ENCODE results near the gene PRR9. TPM values are rescaled to one million over a fixed set of nuclear protein-coding genes. Genes with fewer than 3 reads are reported as not detected.
"Not testable (repeated sequence)": the region's sequence is repeated elsewhere in the genome, so short reads cannot be mapped to it uniquely, and the experiment has no call there.

The PRR9 gene
- total RNA-seq, 1 donor from 2014 or later = not detected

DNA sequence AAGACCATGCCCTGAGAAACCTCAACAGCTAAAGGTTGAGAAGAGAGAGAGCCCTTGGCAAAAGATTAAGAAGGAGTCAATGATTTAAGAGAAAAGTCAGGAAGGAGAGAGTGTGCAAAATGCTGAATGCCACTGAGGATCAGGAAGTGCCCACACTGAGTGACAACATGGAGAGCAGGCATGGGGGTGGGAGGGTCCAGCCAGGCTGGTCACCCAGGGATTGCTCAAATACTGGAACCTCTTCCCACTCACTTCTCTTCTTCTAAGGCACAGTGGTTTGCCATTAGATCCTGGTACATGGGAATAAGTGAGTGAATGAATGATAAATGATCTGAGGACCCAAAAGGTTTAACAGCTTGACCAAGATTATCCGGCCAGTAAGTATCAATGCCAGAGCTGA is 11.1 kb downstream of the PRR9 start:
- FAIRE-seq = no peak
- no peak for DNase-seq (ENCODE audit: low spot score in 2 of 2)

DNA sequence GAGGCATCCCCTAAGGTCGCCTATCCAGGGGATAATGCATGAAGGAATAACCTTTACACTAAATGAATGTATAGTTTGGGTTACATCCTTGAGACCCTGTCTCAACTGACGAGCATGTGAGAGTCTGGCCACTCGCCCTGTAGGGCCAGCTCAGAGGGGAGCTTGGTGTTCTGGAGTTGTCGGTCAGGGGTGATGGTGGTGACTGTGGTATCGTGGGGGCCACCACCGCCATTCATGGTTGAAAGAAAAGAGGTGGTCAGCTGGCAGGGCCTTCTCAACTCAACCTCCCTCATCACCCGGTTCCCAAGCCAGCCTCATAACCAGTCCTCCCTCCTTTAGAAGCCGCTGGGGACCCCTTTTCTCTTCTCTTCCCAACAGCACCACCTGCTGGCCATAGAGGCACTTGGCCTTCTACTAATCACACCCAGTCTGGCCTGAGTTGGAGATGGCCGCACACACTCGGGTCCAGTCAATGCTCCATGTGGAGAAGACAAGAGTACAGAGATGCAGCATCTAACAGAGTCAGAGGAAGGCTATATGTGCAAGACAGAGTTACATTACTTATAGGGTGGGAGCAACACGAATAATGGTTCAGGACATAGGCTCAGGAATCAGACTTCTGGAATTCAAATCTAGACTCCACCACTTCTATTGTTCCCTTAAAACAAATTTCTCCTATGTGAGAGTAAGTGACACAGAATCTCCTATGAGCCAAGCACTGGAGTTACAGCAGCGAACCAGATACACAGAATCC is 11.9 kb downstream of the PRR9 start:
- not testable (repeated sequence) for DNase-seq (ENCODE audit: low spot score in 2 of 2); FAIRE-seq

DNA sequence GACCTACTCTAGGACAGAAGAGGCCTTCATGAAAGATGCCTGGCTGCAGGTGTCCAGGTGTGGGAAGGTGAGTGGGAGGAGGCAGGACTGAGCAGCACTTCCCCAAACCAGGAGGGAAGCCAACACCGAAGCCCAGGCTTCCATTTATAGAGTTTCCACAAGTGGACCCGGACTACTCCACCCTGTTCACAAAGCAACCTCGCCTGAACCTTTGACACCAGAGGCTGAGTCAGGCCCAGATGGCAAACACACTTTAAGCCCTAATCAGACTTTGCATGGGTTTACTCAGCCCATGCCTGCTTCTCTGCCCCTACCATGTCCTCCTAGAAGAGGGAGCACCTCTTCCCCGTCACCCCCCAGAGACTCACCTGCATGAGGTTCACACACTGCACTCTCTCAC is 14.0 kb downstream of the PRR9 start:
- FAIRE-seq (no peak), DNase-seq (ENCODE audit: low spot score in 2 of 2) (no peak)

DNA sequence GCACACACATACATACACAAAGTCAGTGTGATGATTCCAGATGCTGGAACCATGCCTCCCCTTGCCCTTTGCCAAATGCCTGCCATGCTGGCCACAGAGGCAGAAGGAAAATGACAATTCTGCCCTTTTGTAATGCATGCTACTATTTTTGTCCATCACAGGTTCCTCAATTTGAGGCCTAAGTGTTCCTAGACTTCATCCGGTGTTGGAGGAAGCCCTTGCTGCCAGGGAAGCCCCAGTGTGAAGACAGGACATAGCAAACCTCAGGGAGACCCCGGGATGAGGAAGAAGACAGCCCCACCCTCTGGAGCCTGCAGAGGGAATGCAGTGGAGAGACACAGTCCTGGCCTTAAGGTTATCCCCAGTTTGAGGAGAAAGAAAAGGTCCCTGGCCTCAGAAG is 14.4 kb downstream of the PRR9 start:
- FAIRE-seq (no peak), DNase-seq (ENCODE audit: low spot score in 2 of 2) (no peak)

DNA sequence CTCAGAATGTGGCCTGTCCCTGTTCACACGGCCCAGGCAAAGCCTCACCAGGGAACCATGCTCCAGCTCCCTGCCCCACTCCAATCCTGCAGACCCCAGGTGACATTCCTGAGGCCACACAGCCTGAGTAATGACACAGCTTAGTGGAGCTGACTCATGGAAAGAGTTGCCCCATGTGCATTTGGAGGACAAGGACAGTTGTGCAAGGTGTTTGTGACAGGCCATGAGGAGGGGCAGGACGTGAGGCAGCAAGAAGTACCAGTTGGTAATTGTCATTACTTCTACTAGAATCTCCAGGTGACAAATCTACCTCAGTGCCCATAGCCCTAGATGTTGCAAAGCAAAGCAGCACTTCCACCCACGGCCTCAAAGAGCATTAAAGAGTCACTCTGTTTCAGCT is 15.2 kb downstream of the PRR9 start:
- FAIRE-seq (no peak), DNase-seq (ENCODE audit: low spot score in 2 of 2) (no peak)

DNA sequence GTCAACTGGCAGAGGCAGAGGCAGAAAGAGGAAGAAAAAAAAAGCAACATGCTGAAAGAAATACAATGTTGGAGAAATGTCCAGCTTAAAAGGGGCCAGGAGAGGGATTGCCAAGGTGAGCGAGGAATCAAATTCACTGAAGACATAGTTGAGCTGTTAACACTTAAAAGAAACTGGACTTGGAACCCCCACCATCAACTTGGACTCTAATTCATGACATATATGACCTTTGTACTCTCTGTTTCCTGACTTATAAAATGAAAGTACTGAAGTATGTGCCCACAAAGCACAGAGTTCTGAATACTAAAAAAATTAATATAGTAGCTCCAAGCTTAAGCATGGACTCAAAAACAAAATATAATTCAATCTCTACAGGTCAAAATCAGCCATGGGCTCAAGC is 16.1 kb downstream of the PRR9 start:
- DNase-seq (ENCODE audit: low spot score in 2 of 2) (no peak), FAIRE-seq (no peak)

DNA sequence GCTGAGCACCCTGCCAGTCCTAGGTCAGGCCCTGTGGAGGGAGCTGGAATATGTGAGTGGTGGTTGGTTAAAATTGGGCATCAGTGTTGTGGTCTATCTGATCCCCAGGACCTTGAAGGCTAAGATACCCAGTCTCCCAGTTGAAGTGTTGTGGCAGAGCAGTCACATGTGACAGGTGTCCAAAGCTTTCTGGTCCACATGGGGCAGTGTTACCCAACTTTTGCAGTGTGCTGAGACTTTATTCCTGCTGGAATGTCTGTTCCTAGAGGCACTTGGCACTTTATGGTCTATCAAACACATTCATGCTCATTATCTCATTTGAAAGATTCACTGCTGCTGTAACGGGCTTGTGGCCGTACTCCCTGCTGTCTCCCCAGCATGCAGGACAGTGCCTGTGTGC is 21.1 kb downstream of the PRR9 start:
- FAIRE-seq (no peak), DNase-seq (ENCODE audit: low spot score in 2 of 2) (no peak)

DNA sequence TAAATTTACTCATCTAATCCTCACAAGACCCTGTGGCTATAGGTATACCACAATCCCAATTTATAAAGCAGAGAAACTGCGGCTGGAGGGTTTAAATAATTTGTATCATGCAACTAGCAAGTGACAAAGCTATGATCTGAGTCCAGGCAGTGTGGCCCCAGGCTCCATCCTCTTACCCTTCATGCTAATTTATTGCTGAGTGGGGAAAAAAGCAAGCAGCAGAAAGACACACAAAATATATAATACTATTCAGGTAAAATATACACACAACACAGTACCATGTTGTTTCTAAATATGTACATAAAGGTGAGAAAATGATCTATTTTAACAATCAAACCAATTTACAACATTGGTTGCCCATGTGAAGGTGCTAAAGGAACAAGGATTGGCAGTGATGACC is 24.8 kb downstream of the PRR9 start:
- DNase-seq (ENCODE audit: low spot score in 2 of 2) (no peak), FAIRE-seq (no peak)

DNA sequence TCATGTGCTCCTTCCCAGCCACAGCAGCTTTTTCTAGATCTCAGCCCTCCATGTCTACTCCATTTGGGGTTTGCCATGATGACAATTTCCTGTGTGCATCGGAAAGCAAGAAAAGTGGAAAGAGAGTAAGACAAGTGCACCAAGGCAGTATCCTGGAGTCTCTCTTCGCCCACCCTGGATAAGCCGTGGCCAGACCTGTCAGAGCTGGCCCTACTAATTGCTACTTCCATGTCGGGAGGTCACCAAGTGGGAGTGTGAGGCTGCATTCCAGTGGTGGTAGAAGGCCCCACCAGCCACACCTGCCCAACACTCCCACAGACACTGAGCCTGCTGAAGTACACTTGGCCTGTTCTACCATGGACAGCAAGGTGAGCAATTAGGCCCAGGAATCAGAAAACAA is 28.1 kb downstream of the PRR9 start:
- DNase-seq (ENCODE audit: low spot score in 2 of 2) = no peak
- FAIRE-seq = no peak

DNA sequence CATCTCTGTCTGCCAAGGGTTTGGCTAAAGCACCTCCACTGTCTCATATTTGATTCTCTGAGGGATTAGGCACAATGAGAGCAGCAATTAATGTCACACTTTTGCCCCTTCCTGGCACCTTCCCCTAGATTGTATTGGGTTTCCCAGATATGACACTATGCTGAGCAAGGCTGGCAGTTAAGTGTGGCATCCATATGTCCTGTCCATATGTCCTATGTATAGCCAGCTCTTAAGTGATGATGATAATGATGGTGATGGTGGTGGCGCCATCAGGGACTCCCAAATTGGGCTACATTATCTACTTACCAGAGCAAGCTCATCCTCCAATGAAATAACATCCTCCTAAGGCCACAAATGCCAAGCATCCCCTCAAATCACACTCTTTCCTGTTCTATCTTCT is 28.6 kb downstream of the PRR9 start:
- DNase-seq (ENCODE audit: low spot score in 2 of 2) (no peak), FAIRE-seq (no peak)

DNA sequence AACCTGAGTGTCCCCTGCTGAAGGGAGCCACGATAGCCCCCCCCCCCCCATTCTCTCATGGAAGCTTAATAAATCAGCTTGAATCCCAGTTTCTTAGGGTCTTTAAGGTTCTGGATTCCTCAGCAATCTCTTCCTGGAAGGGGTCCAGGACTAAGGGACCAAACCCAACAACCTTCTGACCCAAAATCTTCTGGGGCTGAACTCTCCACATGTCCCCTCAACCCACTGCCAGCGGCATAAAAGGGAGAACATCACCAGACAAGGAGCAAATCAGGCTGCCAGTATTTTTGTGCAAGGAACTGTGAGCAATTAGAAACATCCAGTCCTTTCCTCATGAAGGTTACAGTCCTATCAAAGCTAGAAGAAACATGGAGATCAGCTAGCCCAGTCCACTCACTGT is 29.4 kb downstream of the PRR9 start:
- FAIRE-seq = no peak
- DNase-seq (ENCODE audit: low spot score in 2 of 2) = no peak

DNA sequence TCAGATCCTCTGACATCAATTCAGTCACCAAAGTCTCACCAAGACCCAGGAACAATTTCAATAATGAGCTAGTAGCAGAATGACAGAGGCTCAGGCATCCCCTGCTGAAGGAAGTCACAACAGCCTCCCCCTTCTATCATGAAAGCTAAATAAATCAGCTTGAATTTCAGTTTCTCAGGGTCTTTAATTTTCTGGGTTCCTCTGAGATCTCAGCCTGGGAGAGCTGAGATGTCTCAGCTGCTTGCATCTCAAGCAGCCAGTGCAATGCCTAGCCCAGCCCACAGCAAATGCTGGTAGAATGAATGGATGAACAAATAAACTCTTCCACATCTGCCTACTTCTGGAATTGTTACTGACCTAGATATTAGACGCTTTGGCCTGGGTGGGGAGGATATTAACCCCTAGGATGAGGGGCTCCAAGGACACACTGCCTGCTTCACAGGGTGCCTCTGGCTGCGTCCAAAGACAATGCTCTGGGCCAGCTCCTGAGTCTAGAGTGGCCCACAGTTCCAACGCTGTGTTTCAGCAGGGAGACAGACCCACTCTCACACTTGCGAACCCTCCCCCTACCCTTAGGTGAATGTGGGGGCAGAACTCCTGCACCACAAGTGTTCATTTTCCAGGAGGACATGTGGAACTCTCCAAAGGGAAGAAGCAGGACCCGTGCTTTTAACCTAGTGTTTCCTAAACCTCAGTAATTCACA is 30.9 kb downstream of the PRR9 start:
- FAIRE-seq = no peak

DNA sequence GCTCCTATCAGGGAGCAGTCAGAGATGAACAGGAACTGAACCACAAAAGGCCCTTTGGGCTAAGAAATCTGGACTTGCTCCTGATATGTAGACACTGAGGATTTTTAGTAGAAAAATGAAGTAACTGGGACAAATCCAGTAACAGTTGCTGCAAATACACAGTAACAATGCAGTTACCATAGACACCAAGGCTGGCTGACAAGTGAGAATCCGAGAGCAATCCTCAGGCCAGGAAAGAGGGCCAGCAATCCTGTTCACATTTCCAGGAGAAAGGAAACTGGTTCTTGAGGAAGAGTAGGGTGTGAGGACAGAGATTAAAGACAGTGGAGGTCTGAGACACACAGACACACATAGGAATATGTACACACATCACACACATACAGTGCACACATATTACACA is 32.8 kb downstream of the PRR9 start:
- FAIRE-seq = no peak

More for the DNA sequence above, 30.9 kb downstream of the PRR9 start:
- DNase-seq (ENCODE audit: low spot score in 2 of 2) = no peak

DNA sequence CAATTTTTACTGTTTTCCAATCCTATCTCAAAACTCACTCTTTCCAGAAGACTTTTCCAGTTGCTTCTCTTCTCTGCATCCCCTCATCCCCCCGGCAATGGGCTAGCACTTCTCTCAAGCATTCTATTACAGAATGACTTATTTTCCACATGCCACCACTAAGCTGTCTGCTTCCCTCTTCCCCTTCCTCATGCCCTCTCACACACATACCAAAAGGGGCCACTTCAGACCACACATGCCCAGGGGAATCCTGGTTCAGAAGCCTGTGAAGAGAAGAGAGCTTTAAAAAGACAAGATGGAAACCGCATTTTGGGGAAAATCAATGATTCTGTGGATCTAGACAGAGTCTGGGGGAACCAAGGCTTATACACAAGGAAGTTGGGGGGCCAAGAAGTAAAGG is 33.7 kb downstream of the PRR9 start:
- FAIRE-seq (no peak), DNase-seq (ENCODE audit: low spot score in 2 of 2) (no peak)

More for the DNA sequence above, 32.8 kb downstream of the PRR9 start:
- DNase-seq (ENCODE audit: low spot score in 2 of 2) = no peak

DNA sequence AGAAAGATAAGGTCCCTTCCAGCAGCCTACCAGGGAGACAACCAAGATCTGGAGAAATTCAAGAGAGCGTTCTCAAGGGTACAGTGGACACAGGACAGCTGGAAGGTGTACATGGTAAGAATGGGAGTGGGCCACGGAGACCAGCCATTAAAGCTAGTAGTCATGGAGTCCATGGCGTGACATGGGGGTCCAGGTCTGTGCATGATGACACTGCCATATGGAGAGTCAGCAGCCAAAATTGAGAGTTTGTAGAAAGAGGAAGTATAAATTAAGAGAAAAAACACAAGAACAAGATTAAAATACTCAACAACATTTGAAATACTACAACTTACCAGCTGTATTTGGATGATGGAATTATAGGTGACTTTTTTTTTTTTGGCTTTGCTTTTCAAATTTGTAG is 34.2 kb downstream of the PRR9 start:
- FAIRE-seq (no peak), DNase-seq (ENCODE audit: low spot score in 2 of 2) (no peak)

DNA sequence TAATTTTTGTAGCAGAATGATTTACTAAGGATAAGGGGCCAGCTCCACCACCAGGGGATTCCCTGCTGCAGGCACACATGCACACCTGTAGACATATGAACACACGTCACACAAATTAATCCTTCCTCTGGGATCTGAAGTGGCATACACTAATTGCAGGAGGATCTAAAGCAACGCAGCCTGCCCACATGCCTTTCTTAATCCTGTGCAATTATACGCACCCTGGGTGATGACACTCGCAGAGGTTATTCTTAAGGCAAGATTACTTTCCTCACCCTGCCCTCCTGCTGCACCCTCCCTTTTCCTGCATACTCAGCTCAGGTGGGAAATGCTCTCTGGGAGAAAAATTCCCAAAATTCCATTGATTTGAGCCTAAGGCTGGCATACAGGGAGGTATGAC is 34.6 kb downstream of the PRR9 start:
- FAIRE-seq (no peak), DNase-seq (ENCODE audit: low spot score in 2 of 2) (no peak)

DNA sequence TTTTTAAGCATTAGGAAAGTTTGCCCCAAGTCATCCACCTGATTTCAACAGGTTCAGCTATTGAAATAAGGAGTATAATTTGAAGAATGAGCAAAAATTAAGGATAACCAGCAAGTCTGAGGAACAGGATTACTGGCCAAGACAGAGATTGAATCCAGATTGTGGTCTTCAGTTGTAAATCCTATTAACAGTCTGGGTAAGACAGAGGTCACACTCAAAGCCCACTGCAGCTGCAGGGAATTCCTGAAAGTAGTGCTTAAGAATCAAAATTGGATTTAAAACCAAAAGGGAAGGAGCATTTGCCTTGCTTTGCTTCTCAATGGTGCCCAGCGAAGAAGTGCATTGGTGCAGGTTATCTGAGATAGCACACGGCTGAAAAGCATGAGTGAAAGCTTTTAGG is 35.7 kb downstream of the PRR9 start:
- no peak for FAIRE-seq

DNA sequence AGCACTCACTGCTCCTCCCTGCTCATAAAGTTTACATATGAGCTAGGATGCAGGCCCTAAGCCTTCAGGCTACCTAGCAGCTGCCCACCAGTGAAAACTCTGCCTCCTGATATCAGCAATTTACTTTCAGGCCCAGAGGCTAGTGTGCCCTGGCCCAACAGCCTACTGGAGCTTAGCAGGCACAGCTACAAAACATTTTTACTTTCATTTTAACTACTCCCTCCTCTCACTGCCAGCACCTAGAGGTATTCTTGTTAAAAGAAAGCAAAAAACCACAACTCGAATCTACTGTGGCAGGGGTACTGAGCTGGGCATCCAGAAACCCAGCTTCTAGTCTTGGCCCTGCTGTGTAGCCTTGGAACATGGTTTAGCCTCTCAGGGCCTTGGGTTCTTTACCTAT is 36.3 kb downstream of the PRR9 start:
- no peak for DNase-seq (ENCODE audit: low spot score in 2 of 2)
- no peak for FAIRE-seq

More for the DNA sequence above, 35.7 kb downstream of the PRR9 start:
- DNase-seq (ENCODE audit: low spot score in 2 of 2) = no peak

DNA sequence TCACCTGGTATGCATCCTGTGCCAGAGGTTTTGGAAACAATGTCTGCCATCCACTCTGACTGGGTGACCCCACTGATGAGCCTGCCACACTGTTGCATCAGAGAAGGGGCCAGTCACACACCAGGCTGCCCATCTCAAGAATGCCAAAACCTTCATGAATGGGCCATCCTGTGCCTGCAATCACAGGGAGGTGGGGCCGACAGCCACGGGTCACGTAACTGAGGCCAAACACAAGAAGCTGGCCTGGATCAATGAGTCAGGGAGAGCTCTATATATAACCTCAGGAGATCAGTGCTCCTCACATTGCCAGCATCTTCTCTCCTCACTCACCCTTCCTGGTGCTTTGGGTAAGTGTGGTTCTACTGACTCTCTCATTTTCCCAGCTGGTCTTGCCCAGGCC is 42.0 kb downstream of the PRR9 start, which contains the start of gene LORICRIN:
Gene LORICRIN, plus strand, starts transcription at position 301 of the 400 bp plus-strand sequence. CDS start 1,263 bp downstream, outside the sequence.
- DNase-seq (ENCODE audit: low spot score in 2 of 2) (no peak), FAIRE-seq (no peak)

DNA sequence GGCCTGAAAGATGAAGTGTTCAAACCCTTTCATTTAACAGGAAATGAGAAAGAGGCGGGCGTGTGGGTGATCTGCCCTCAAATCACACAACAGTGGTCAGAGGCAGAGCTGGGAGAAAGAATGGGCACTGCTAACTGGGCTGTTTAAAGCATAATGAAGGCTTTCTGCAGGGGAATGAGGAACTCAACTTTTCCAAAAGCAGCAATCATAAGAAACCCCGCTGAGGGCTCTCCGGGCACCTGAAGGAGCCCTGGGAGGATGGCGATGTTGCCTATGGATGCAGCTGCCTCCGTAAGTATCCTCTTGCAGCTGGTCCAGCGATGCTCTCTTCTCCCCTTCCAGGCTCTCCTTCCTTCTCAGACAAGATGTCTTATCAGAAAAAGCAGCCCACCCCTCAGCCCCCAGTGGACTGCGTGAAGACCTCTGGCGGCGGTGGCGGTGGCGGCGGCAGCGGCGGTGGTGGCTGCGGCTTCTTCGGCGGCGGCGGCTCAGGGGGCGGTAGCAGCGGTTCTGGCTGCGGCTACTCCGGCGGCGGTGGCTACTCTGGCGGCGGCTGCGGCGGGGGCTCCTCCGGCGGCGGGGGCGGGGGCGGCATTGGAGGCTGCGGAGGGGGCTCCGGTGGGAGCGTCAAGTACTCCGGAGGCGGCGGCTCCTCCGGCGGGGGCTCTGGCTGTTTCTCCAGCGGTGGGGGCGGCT is 43.3 kb downstream of the PRR9 start:
- FAIRE-seq (no peak), DNase-seq (ENCODE audit: low spot score in 2 of 2) (peak in 1 of 2 donors; percentile 40)

DNA sequence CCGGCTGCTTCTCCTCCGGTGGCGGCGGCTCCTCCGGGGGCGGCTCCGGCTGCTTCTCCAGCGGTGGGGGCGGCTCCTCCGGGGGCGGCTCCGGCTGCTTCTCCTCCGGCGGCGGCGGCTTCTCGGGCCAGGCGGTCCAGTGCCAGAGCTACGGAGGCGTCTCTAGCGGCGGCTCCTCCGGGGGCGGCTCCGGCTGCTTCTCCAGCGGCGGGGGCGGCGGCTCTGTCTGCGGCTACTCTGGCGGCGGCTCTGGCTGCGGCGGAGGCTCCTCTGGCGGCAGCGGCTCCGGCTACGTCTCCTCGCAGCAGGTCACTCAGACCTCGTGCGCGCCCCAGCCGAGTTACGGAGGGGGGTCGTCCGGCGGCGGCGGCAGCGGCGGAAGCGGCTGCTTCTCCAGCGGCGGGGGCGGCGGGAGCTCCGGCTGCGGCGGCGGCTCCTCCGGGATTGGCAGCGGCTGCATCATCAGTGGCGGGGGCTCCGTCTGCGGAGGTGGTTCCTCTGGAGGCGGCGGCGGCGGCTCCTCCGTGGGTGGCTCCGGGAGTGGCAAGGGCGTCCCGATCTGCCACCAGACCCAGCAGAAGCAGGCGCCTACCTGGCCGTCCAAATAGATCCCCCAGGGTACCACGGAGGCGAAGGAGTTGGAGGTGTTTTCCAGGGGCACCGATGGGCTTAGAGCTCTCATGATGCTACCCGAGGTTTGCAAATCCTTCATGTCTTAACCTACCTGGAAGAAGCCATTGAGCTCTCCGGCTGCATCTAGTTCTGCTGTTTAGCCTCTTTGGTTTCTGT is 44.1 kb downstream of the PRR9 start:
- peak; percentile 28 to 34 for DNase-seq (ENCODE audit: low spot score in 2 of 2)
- FAIRE-seq = no peak

All from frontal cortex (tissue), 4 donors.